AML-193 (cell line): ENCODE measurements around the gene CAMK2G.
A peak's percentile ranks its signal among the peaks of the same experiment; 100 is the strongest.

Experiments used
- DNase-seq, 2 experiments: peaks; one replicate each; lab custom pipeline; 2025; lab: John Stamatoyannopoulos, UW

Gene CAMK2G

GRCh38 chr10:73863039-73863817 lies 11.1 kb downstream of the CAMK2G start:
- no peak for DNase-seq

- no peak for DNase-seq
Measured at GRCh38 chr10:73862011-73862410, 12.3 kb downstream of the CAMK2G start.

- no peak for DNase-seq
Measured at GRCh38 chr10:73859784-73860491, 14.4 kb downstream of the CAMK2G start.

GRCh38 chr10:73859428-73859783 lies 14.9 kb downstream of the CAMK2G start:
- DNase-seq: no peak

- DNase-seq: no peak
Measured at GRCh38 chr10:73858750-73859427, 15.5 kb downstream of the CAMK2G start.

- DNase-seq: no peak
Measured at GRCh38 chr10:73858013-73858708, 16.2 kb downstream of the CAMK2G start.

GRCh38 chr10:73857446-73857845 lies 16.9 kb downstream of the CAMK2G start:
- DNase-seq: no peak

- DNase-seq: no peak
Measured at GRCh38 chr10:73856261-73856660, 18.1 kb downstream of the CAMK2G start.

GRCh38 chr10:73855413-73855812 lies 18.9 kb downstream of the CAMK2G start:
- no peak for DNase-seq

- no peak for DNase-seq
Measured at GRCh38 chr10:73854310-73854709, 20.0 kb downstream of the CAMK2G start.

- DNase-seq: no peak
Measured at GRCh38 chr10:73853196-73853595, 21.2 kb downstream of the CAMK2G start.

- no peak for DNase-seq
Measured at GRCh38 chr10:73850863-73851461, 23.4 kb downstream of the CAMK2G start.

- DNase-seq: no peak
Measured at GRCh38 chr10:73850211-73850610, 24.1 kb downstream of the CAMK2G start.

- peak; percentile 97 for DNase-seq
Measured at GRCh38 chr10:73848821-73849489, 25.4 kb downstream of the CAMK2G start.

GRCh38 chr10:73847031-73847430 lies 27.3 kb downstream of the CAMK2G start:
- no peak for DNase-seq

GRCh38 chr10:73843261-73843660 lies 31.1 kb downstream of the CAMK2G start:
- peak; percentile 7 to 14 for DNase-seq

GRCh38 chr10:73842349-73842748 lies 32.0 kb downstream of the CAMK2G start:
- DNase-seq: no peak

GRCh38 chr10:73841526-73842285 lies 32.6 kb downstream of the CAMK2G start:
- DNase-seq: no peak

GRCh38 chr10:73841061-73841421 lies 33.3 kb downstream of the CAMK2G start:
- no peak for DNase-seq

GRCh38 chr10:73840403-73841060 lies 33.8 kb downstream of the CAMK2G start:
- no peak for DNase-seq
